A549 (cell line): Measurements from ENCODE around the gene MERTK.

ENCODE experiments used
- CTCF ChIP-seq: fragments of >200 bp; sonication (Bioruptor Twin); formaldehyde crosslinking; IDR thresholded peaks from 3 replicates; pipeline ENCODE4 v1.5.1; 2016
- ELK1 ChIP-seq: fragments of 150-350 bp; IDR thresholded peaks from 2 replicates; pipeline ENCODE4 v1.6.1; 2014; ENCODE audit warnings: low read depth, mild to moderate bottlenecking, low read length
- ESRRA ChIP-seq: fragments of 150-350 bp; IDR thresholded peaks from 2 replicates; pipeline ENCODE4 v1.6.1; 2014; ENCODE audit warnings: mild to moderate bottlenecking, low read length, borderline replicate concordance
- FOSL2 ChIP-seq, 2 experiments: fragments of 450-650 bp in 1 of 2; fragments of >200 bp in 1 of 2; sonication (Bioruptor Twin) in 1 of 2; formaldehyde crosslinking; IDR thresholded peaks; 2 replicates each; pipeline versions ENCODE4 v1.5.0 to v1.6.1; 2016 to 2020; ENCODE audit warnings: mild to moderate bottlenecking in 1 of 2, moderate library complexity in 1 of 2
- GATA3 ChIP-seq: IDR thresholded peaks from 2 replicates; pipeline ENCODE4 v1.6.1; 2012; ENCODE audit warnings: borderline replicate concordance
- HOXB5 ChIP-seq: fragments of 250-450 bp; sonication (Bioruptor Pico); IDR thresholded peaks from 2 replicates; pipeline ENCODE4 v1.5.0; 2020; ENCODE audit warnings: mild to moderate bottlenecking, moderate library complexity
- SREBF2 ChIP-seq: fragments of 450-650 bp; IDR thresholded peaks from 2 replicates; pipeline ENCODE4 v1.6.1; 2014; ENCODE audit warnings: mild to moderate bottlenecking, moderate library complexity
- USF2 ChIP-seq: fragments of 450-650 bp; IDR thresholded peaks from 2 replicates; pipeline ENCODE4 v1.6.1; 2014; ENCODE audit warnings: antibody characterized with exemption

GRCh38 chr2:111941531-111941930 is 43.1 kb downstream of the MERTK start:
- TF ChIP-seq CTCF (no peak), USF2 (no peak), SREBF2 (no peak), ESRRA (no peak), HOXB5 (CRISPR knock-in tag) (no peak), ELK1 (no peak), GATA3 (no peak), FOSL2 (IDR thresholded peaks at IDR 0.05) (no peak), FOSL2 (CRISPR knock-in tag; IDR thresholded peaks at IDR 0.05) (no peak)
